GM18868 (cell line): ENCODE measurements around the gene CFAP107.
"Not testable (repeated sequence)": the region's sequence is repeated elsewhere in the genome, so short reads cannot be mapped to it uniquely, and the experiment has no call there.

Source experiments
- ATAC-seq: cut with Tn5 transposase; IDR thresholded peaks from one replicate; pipeline ENCODE4 v1.9.1; 2021; ENCODE audit warnings: mild to moderate bottlenecking, moderate library complexity; ENCODE audit not compliant: unreplicated experiment

The CFAP107 gene

DNA sequence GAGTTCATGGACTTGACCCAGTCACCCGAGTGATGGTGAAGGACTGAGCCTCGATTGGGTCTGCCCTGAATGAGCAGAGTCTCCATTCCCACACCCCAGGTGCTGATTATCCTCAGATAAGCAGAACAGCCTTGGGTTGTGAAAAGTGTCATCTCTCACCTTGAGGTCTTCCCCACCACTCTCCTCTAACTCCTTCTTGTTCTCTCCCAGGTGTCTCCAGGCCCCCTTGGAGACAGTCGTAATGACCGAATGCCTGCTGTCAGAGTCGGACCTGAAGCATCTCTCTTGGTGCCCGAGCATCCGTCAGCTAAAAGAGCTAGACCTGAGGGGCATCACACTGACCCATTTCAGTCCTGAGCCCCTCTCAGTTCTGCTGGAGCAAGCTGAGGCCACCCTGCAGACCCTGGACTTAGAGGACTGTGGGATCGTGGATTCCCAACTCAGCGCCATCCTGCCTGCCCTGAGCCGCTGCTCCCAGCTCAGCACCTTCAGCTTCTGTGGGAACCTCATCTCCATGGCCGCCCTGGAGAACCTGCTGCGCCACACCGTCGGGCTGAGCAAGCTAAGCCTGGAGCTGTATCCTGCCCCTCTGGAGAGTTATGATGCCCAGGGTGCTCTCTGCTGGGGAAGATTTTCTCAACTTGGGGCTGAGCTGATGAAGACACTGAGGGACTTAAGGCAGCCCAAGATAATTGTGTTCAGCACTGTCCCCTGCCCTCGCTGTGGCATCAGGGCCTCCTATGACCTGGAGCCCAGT, 31.0 kb downstream of the CFAP107 start:
- ATAC-seq: no peak

DNA sequence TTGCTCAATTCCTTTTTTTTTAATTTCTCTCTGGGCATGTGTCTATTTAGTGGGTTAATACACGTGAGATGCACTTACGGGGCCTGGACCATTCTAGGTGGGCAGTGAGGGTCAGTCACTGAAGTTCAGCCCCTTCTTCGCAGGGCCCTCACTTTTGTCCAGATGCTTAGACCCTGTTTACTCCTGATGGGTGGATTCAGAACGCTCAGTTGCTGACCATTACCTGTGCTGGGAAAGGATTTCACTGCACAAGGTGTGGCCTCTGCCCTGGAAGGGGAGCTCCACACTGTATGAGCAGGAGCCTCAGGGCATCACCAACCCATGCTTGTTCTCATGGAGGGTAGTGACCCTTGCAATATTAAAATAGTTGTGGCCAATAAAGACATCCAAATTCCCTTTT, 32.1 kb downstream of the CFAP107 start:
- no peak for ATAC-seq

DNA sequence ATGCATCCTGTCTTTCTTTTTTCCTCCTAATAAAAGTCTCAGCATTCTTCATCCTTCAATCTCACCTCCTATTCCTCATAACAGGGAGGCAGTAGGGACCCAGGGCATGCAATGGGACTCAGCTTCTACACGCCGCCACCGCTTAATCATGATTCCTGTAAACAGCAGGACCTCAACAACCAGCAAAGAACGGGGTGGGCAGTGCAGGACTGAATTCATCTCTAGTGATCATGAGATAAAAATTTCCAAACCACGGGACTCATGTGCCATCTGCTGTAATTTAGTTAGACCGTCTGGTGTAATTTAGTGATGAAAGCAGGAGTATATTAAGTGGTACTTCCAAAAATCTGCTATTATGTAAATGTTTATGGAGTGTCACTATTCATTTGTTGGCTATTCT, 32.9 kb downstream of the CFAP107 start:
- ATAC-seq: no peak

- not testable (repeated sequence) for ATAC-seq
Observed at GRCh38 chr1:12781488-12781887, 35.5 kb downstream of the CFAP107 start.

DNA sequence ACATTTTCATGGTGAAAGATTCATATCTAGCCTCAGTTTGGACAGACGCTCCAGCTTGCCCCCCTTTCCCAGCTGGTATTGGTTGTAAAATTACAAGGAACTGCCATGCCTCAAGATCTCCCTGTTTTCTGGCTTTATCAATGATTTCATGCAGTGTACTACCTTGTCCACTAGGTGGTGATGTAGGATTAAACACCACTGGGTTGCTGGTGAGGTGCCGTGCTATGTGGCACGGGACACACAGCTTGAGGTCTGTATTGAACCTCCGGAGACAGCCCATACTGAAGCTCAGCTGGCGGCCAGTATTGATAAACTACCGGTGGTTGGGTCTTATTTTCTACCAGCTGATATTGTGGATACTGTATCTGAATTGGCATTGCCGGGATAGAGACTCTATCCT, 37.8 kb downstream of the CFAP107 start:
- not testable (repeated sequence) for ATAC-seq

DNA sequence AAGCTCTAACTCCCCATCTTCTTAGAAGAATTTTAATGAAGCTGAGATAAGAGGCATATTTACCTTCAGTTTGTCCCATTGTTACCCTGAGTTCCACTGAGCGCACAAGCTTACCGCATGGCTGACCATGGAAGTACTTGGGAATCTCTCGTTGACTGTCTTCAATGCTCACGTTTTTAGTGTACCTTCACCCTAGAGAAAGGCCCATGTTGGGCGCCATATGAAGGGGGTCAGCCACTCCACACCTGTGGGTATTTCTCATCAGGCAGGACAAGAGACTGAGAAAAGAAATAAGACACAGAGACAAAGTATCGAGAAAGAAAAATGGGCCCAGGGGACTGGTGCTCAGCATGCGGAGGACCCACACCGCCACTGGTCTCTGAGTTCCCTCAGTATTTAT, 38.7 kb downstream of the CFAP107 start:
- ATAC-seq: not testable (repeated sequence)

- ATAC-seq: not testable (repeated sequence)
Observed at GRCh38 chr1:12791097-12791496, 45.1 kb downstream of the CFAP107 start, which contains the start of gene PRAMEF1. TSS of gene PRAMEF1 (plus strand) at chr1:12791397. CDS start at chr1:12793228, 1,831 bp downstream.

DNA sequence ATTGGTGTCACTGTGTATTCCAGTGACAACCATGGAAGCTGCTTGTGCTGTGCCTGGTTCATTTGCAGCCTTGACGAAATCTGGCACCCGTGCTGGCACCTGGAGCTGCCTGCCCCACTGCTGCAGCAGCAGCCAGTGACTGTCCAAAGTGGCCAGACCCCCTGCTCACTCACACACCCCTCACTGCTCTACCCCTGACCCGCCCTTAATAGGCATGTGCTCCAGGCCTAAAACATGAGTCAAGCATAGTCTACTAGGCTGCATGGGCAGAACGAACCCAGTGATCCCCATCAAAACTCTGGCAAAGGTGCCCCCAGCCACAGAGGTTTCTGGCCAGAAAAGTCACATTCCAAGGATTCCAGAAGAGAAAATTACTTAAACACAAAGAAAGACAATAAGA, 52.9 kb downstream of the CFAP107 start:
- ATAC-seq: no peak

DNA sequence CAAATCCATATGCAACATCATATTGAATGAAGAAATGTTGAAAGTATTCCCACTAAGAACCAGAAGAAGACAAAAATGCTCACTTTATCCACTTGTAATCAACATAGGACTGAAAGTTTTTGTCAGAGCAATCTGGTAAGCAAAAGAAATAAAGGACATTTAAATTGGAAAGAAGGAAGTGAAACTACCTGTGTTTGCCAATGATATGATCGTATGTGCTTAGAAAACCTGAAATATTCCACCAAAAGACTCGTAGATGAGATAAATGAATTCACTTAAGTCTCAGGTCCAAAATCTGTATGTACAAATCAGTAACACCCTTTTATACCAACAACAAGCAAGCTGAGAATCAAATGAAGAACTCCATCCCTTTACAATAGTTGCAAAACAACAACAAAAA, 53.7 kb downstream of the CFAP107 start:
- no peak for ATAC-seq

DNA sequence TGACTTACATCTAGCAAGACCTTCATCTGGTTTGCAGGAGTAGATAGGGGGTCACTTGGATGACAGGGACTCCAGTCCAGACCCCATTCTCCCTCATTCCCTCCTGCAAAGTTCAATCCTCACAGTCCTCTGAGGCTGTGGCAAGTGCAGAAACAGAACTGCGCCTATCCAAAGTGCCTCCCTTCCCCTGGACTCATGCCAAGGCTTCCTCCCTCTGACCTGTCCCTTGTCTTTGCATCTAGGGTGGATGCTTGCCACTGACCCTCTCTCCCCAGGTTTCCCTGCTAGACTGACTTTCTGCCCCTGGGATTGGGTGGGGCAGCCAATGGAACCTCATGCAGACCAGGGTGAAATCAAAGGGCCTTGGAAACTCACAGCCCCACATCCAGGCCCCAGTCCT, 63.9 kb downstream of the CFAP107 start:
- ATAC-seq: no peak

- no peak for ATAC-seq
Observed at GRCh38 chr1:12810691-12811408, 64.8 kb downstream of the CFAP107 start.

GRCh38 chr1:12811409-12811784, 65.4 kb downstream of the CFAP107 start:
- ATAC-seq: no peak
